Measurements from ENCODE around the gene PIGZ.
A peak's percentile ranks its signal among the peaks of the same experiment; 100 is the strongest.

PIGZ gene

GRCh38 chr3:196932600-196932999 lies 36.0 kb downstream of the PIGZ start:
- H3K4me3 Mint-ChIP-seq: no peak overlapping the region
- peaks cover 5% of the 10 kb centered on the region for H3K4me1 Mint-ChIP-seq (ENCODE audit: low read depth)
- peaks cover 76% of the 10 kb centered on the region for H3K36me3 Mint-ChIP-seq (ENCODE audit: low read depth)
- H3K27me3 Mint-ChIP-seq: no peaks in the 10 kb centered on the region
- H3K9me3 Mint-ChIP-seq: no peaks in the 10 kb centered on the region
- H3K27ac Mint-ChIP-seq: no peak overlapping the region

DNA sequence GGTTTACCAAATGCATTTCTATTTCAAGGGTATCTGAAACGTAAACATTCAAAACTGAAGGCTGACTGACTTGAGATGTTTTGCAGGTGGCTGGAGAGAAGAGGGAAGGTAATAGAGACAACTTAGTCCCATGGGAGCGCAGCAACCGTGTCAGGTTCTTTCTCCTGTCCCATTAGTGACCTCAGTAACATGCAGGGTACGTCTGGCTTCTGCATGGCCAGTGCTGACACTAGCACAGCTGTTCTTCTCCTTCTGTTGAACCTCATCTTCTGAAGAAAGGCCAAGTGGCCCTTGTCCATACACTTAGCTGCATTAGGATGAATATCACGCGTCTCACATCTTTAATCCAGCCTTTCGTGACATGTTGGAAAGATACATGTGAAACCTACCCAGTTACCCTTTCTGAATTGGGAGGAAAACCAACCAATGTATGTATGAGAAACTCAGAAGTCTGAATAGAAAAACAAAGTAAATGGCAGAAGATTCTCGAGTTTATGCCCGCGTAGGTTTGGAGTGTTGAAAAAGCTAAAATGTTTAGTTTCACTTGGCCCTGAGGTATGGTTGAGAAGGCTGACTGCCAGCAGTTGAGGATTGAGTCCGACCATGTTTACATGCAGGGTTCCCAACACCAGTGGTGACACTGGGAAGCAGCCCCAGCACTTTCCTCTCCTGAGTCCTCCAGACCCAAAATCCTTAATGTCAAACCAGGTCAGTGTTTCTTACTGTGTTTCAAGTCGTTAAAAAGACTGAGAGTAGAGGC lies 36.6 kb downstream of the PIGZ start:
- Mint-ChIP-seq H3K4me1 (ENCODE audit: low read depth) (peaks cover 5% of the 10 kb centered on the region), H3K36me3 (ENCODE audit: low read depth) (peaks cover 71% of the 10 kb centered on the region), H3K9me3 (no peaks in the 10 kb centered on the region), H3K4me3 (no peak overlapping the region), H3K27me3 (no peaks in the 10 kb centered on the region), H3K27ac (peak overlapping the region; percentile 45)

DNA sequence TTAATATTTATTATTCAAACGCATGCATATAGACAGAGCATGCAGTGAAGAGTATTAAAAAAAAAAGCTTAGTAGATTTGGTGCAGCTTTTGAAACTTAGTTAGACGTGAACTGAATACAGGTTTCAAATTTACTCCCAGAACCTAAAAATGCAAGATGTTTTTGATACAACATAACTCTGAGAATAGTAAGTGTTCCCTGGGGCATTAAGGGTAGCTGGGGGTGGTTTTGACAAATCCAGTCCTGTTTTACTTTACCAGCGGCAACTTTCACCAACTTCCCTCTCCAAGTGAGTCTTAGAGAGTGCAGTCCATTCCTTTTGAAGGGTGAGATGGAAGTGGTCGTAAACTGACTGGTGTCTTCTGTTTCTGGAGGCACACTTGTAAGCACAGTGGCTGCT lies 37.5 kb downstream of the PIGZ start:
- Mint-ChIP-seq H3K27ac (no peak overlapping the region), H3K9me3 (no peaks in the 10 kb centered on the region), H3K4me3 (no peak overlapping the region), H3K4me1 (ENCODE audit: low read depth) (peaks cover 5% of the 10 kb centered on the region), H3K36me3 (ENCODE audit: low read depth) (peaks cover 62% of the 10 kb centered on the region), H3K27me3 (no peaks in the 10 kb centered on the region)

- peaks cover 5% of the 10 kb centered on the region for H3K4me1 Mint-ChIP-seq (ENCODE audit: low read depth)
- H3K27me3 Mint-ChIP-seq: no peaks in the 10 kb centered on the region
- peaks cover 46% of the 10 kb centered on the region for H3K36me3 Mint-ChIP-seq (ENCODE audit: low read depth)
- no peaks in the 10 kb centered on the region for H3K9me3 Mint-ChIP-seq
- no peak overlapping the region for H3K4me3 Mint-ChIP-seq
- H3K27ac Mint-ChIP-seq: peak overlapping the region; percentile 33
Observed at GRCh38 chr3:196927571-196928453, 40.8 kb downstream of the PIGZ start.

DNA sequence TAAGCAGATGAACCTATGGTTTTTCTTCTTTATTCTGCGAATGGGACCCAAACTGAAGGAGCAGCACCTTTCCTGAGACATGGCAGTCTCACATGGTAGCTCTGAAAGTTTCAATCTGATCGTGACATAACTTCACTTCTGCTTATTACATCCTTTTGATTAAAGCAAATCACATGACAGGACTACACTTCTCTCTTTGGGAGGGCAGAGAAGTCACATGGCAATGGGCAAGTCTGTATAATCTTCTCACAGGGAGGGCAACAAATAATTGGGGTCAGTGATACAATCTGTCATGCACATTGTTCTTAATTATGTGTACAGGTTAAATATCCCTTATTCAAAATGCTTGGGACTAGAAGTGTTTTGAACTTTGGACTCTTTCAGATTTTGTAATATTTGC lies 47.9 kb downstream of the PIGZ start:
- no peak overlapping the region for H3K27ac Mint-ChIP-seq
- H3K4me3 Mint-ChIP-seq: no peak overlapping the region
- H3K36me3 Mint-ChIP-seq (ENCODE audit: low read depth): peaks cover 27% of the 10 kb centered on the region
- H3K4me1 Mint-ChIP-seq (ENCODE audit: low read depth): no peaks in the 10 kb centered on the region
- no peaks in the 10 kb centered on the region for H3K9me3 Mint-ChIP-seq
- H3K27me3 Mint-ChIP-seq: no peaks in the 10 kb centered on the region

GRCh38 chr3:196918968-196919367 lies 49.7 kb downstream of the PIGZ start:
- H3K36me3 Mint-ChIP-seq (ENCODE audit: low read depth): peaks cover 40% of the 10 kb centered on the region
- H3K27ac Mint-ChIP-seq: no peak overlapping the region

DNA sequence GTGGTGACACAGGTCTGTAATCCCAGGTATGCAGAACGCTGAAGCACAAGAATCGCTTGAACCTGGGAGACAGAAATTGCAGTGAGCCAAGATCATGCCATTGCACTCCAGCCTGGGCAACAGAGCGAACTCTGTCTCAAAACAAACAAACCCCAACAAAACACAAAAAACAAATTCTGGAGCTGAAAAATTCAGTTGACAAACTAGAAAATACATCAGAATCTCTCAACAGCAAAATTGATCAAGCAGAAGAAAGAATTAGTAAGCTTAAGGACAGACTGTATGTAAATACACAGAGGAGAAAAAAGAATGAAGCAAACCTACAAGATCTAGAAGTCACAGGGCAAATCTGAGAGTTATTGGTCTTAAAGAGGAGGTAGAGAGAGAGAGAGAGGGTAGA lies 51.6 kb downstream of the PIGZ start:
- H3K27me3 Mint-ChIP-seq: no peaks in the 10 kb centered on the region
- H3K4me3 Mint-ChIP-seq: no peak overlapping the region
- no peaks in the 10 kb centered on the region for H3K9me3 Mint-ChIP-seq
- no peaks in the 10 kb centered on the region for H3K4me1 Mint-ChIP-seq (ENCODE audit: low read depth)
- no peak overlapping the region for H3K27ac Mint-ChIP-seq
- H3K36me3 Mint-ChIP-seq (ENCODE audit: low read depth): peaks cover 43% of the 10 kb centered on the region

More at GRCh38 chr3:196918968-196919367, 49.7 kb downstream of the PIGZ start:
- H3K9me3 Mint-ChIP-seq: no peaks in the 10 kb centered on the region
- H3K4me1 Mint-ChIP-seq (ENCODE audit: low read depth): no peaks in the 10 kb centered on the region
- H3K4me3 Mint-ChIP-seq: no peak overlapping the region
- H3K27me3 Mint-ChIP-seq: no peaks in the 10 kb centered on the region

DNA sequence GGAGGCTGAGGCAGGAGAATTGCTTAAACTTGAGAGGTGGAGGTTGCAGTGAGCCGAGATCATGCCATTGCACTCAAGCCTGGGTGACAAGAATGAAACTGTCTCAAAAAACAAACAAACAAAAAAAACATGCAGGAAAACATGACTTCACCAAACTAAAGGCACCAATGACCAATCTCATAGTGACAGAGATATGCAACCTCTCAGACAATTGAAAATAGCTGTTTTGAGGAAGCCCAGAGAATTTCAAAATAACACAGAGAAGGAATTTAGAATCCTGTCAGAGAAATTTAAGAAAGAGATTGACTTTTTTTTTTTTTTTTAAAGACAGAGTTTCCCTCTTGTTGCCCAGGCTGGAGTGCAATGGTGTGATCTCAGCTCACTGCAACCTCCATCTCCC lies 52.4 kb downstream of the PIGZ start:
- peaks cover 43% of the 10 kb centered on the region for H3K36me3 Mint-ChIP-seq (ENCODE audit: low read depth)
- H3K4me3 Mint-ChIP-seq: no peak overlapping the region
- H3K4me1 Mint-ChIP-seq (ENCODE audit: low read depth): no peaks in the 10 kb centered on the region
- no peaks in the 10 kb centered on the region for H3K9me3 Mint-ChIP-seq
- no peaks in the 10 kb centered on the region for H3K27me3 Mint-ChIP-seq
- no peak overlapping the region for H3K27ac Mint-ChIP-seq

DNA sequence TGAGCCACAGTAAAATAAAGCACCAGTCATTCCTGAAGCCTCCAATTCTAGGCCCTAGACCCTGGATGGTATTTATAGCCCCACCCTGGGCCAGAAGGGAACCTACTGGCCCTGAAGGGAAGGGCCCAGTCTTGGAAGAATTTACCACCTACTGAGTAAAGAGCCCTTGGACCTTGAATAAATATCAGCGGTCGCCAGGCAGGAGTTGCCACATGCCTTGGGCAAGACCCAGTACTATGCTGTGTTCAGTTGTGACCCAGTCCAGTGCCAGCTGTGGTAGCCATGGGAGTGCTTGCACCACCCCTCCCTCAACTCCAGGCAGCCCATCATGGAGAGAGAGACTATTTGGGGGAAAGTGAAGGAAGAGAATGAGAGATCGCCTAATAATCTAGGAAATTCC lies 53.3 kb downstream of the PIGZ start:
- Mint-ChIP-seq H3K4me3 (no peak overlapping the region), H3K9me3 (no peaks in the 10 kb centered on the region), H3K27ac (no peak overlapping the region), H3K27me3 (no peaks in the 10 kb centered on the region), H3K36me3 (ENCODE audit: low read depth) (peaks cover 47% of the 10 kb centered on the region), H3K4me1 (ENCODE audit: low read depth) (no peaks in the 10 kb centered on the region)

- Mint-ChIP-seq H3K4me1 (ENCODE audit: low read depth) (no peaks in the 10 kb centered on the region), H3K4me3 (no peak overlapping the region), H3K27ac (no peak overlapping the region), H3K36me3 (ENCODE audit: low read depth) (peaks cover 48% of the 10 kb centered on the region), H3K27me3 (no peaks in the 10 kb centered on the region), H3K9me3 (no peaks in the 10 kb centered on the region)
Observed at GRCh38 chr3:196914866-196915265, 53.8 kb downstream of the PIGZ start.

- no peaks in the 10 kb centered on the region for H3K4me1 Mint-ChIP-seq (ENCODE audit: low read depth)
- H3K9me3 Mint-ChIP-seq: no peaks in the 10 kb centered on the region
- no peak overlapping the region for H3K4me3 Mint-ChIP-seq
- no peak overlapping the region for H3K27ac Mint-ChIP-seq
- H3K27me3 Mint-ChIP-seq: no peaks in the 10 kb centered on the region
- H3K36me3 Mint-ChIP-seq (ENCODE audit: low read depth): peaks cover 64% of the 10 kb centered on the region
Observed at GRCh38 chr3:196903740-196904139, 64.9 kb downstream of the PIGZ start.

GRCh38 chr3:196902296-196902695 lies 66.3 kb downstream of the PIGZ start:
- Mint-ChIP-seq H3K27ac (no peak overlapping the region), H3K27me3 (no peaks in the 10 kb centered on the region), H3K9me3 (no peaks in the 10 kb centered on the region), H3K4me3 (no peak overlapping the region), H3K36me3 (ENCODE audit: low read depth) (peaks cover 59% of the 10 kb centered on the region), H3K4me1 (ENCODE audit: low read depth) (no peaks in the 10 kb centered on the region)

GRCh38 chr3:196901768-196902167 lies 66.9 kb downstream of the PIGZ start:
- no peak overlapping the region for H3K27ac Mint-ChIP-seq

More at GRCh38 chr3:196901768-196902167, 66.9 kb downstream of the PIGZ start:
- H3K36me3 Mint-ChIP-seq (ENCODE audit: low read depth): peaks cover 54% of the 10 kb centered on the region
- no peak overlapping the region for H3K4me3 Mint-ChIP-seq
- no peaks in the 10 kb centered on the region for H3K27me3 Mint-ChIP-seq
- H3K9me3 Mint-ChIP-seq: no peaks in the 10 kb centered on the region
- no peaks in the 10 kb centered on the region for H3K4me1 Mint-ChIP-seq (ENCODE audit: low read depth)
